Suprapubic skin (tissue), 4 donors: ENCODE data around the gene ASB8. TPM values are rescaled to one million over a fixed set of nuclear protein-coding genes. Genes with fewer than 3 reads are reported as not detected.

Experiments
- DNase-seq, 2 donors: peaks; one replicate each; pipeline ENCODE4 v3.0.0-alpha.2; 2019; ENCODE audit warnings: low spot score in 2 of 2
- H3K27ac ChIP-seq: fragments of 200-600 bp; sonication (generic); one replicate; pipeline ENCODE4 v1.5.1; 2019
- H3K27me3 ChIP-seq: fragments of 200-600 bp; sonication (generic); one replicate; pipeline ENCODE4 v1.5.1; 2019
- H3K36me3 ChIP-seq: fragments of 200-600 bp; sonication (generic); one replicate; pipeline ENCODE4 v1.5.1; 2019
- H3K4me1 ChIP-seq: fragments of 200-600 bp; sonication (generic); one replicate; pipeline ENCODE4 v1.5.1; 2019
- H3K4me3 ChIP-seq: fragments of 200-600 bp; sonication (generic); one replicate; pipeline ENCODE4 v1.5.1; 2019; ENCODE audit warnings: mild to moderate bottlenecking
- H3K9me3 ChIP-seq: fragments of 200-600 bp; sonication (generic); one replicate; pipeline ENCODE4 v1.5.1; 2019
- EP300 ChIP-seq: sonication (generic); formaldehyde crosslinking; IDR thresholded peaks from one replicate; pipeline ENCODE4 v1.6.1; 2017; ENCODE audit warnings: antibody characterized with exemption
- POLR2A ChIP-seq, 2 donors: fragments of 450-650 bp; IDR thresholded peaks; one replicate each; pipeline ENCODE4 v1.6.1; 2017; ENCODE audit warnings: antibody characterized with exemption in 2 of 2, mild to moderate bottlenecking in 2 of 2, moderate library complexity in 2 of 2
- POLR2AphosphoS5 ChIP-seq, 3 donors: sonication (generic); formaldehyde crosslinking; IDR thresholded peaks; one replicate each; pipeline ENCODE4 v1.6.1; 2017; ENCODE audit warnings: antibody characterized with exemption in 3 of 3
- WGBS: methylation state at CpG from one replicate; pipeline ENCODE4 v1.1.5; 2018; 5-methylcytosine and 5-hydroxymethylcytosine counted together
- total RNA-seq, 4 donors: library from RNA; depleted of rRNA; stranded (reverse); fragments of >200 nt; gene quantifications; one replicate each; pipeline ENCODE4 v1.1.0, GENCODE V29; 2016
- TF ChIP-seq, protein P1 (sequence below), 2 donors: fragments of 200-600 bp in 1 of 2; fragments of 450-650 bp in 1 of 2; sonication (generic) in 1 of 2; IDR thresholded peaks; one replicate each; pipeline ENCODE4 v1.5.1; 2016 to 2019; ENCODE audit warnings: antibody characterized with exemption in 2 of 2, mild to moderate bottlenecking in 1 of 2, moderate library complexity in 1 of 2

Gene ASB8, protein sequence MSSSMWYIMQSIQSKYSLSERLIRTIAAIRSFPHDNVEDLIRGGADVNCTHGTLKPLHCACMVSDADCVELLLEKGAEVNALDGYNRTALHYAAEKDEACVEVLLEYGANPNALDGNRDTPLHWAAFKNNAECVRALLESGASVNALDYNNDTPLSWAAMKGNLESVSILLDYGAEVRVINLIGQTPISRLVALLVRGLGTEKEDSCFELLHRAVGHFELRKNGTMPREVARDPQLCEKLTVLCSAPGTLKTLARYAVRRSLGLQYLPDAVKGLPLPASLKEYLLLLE
- total RNA-seq, result 10 to 100 TPM; 19.8 to 49.4 (median 23.6) TPM

DNA sequence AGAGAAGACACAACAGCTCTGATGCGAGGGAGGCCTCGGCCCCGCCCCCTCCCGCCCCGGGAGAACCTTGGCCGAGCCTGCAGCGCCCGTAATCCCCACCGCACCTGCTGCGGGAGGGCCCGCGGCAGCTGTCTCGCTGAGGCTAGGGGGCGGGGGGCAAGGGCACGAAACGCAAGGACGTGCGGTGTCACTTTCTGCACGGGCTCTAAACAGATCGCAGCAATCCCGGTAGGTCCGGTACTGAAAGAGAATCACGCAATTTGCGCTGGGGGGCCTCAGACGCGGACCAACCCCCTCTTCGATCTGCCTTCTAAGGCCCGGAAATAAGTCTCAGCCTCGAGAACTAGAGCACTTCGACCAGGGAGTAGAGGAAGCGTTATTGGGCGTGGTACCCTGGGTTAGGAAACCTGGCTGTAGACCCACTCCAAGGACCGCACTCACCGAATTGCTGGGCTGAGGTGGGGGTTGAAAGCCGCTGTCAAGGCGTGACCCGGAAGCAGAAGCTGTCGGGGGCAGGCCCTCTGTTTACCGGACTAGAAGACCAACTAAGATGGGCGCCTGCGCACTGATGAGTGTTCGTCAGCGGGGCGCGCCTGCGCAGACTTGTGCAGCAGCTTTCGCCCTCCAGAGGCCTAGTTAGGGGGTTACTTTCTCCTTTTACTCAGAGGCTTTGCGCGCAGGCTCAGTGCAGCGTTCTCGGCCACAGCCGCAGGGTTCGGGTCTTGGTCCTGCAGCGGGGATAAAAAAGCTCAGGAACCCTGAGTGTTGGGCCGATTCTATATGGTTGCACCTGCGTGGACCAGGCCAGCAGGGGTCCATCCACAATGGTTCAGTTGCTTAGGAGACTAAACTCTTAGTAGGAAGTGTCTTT is at the start of gene ASB8:
Gene ASB8 (minus strand): TSS at position 498 of the 871 bp plus-strand sequence. CDS start 4,019 bp downstream, outside the sequence.
- peak within 1 kb of the TSS; percentile 94 for H3K4me3 ChIP-seq
- TF ChIP-seq POLR2AphosphoS5 (IDR thresholded peaks at IDR 0.05), result no peak
- TF ChIP-seq EP300, result no peak
- TF ChIP-seq, protein P1, sequence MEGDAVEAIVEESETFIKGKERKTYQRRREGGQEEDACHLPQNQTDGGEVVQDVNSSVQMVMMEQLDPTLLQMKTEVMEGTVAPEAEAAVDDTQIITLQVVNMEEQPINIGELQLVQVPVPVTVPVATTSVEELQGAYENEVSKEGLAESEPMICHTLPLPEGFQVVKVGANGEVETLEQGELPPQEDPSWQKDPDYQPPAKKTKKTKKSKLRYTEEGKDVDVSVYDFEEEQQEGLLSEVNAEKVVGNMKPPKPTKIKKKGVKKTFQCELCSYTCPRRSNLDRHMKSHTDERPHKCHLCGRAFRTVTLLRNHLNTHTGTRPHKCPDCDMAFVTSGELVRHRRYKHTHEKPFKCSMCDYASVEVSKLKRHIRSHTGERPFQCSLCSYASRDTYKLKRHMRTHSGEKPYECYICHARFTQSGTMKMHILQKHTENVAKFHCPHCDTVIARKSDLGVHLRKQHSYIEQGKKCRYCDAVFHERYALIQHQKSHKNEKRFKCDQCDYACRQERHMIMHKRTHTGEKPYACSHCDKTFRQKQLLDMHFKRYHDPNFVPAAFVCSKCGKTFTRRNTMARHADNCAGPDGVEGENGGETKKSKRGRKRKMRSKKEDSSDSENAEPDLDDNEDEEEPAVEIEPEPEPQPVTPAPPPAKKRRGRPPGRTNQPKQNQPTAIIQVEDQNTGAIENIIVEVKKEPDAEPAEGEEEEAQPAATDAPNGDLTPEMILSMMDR (IDR thresholded peaks at IDR 0.05), result peak; percentile 18 to 59
- TF ChIP-seq POLR2A (IDR thresholded peaks at IDR 0.05), result peak in 1 of 2 donors; percentile 31
- 2% methylated on average over 19 of the region's 56 CpGs for WGBS
- H3K27ac ChIP-seq, result peak within 1 kb of the TSS; percentile 85
- H3K9me3 ChIP-seq, result no peaks in the 10 kb centered on the region
- H3K4me1 ChIP-seq, result peaks cover 14% of the 10 kb centered on the region
- H3K27me3 ChIP-seq, result no peaks in the 10 kb centered on the region
- peak; percentile 99 for DNase-seq
- peaks cover 22% of the 10 kb centered on the region for H3K36me3 ChIP-seq

DNA sequence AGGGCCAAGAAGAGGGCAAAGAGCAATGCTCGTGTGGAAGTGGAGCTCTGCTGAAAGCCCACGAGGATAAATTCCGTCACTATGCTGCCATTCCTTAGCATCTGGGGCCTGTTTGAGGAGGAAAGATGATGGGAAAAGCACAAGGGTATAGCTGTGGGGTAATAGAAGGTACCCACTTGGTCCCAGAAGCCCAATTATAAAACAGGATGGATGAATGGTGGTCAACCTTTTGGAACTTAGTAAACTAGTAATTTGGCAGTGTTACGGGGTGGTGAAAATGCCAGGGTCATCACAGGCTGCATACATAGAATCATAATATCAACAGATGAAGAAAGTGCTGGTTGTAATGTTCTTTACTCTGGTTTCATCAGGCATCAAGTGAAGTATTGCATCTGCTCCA is 45.9 kb upstream of the ASB8 start, which contains the start of gene OR10AD1:
Gene OR10AD1 (minus strand): TSS at position 101 of the 400 bp plus-strand sequence. CDS start 0 bp downstream, at position 101.
- DNase-seq, result no peak
- 89% methylated on average over 4 of the region's 4 CpGs for WGBS
- Histone ChIP-seq H3K27ac (no peak within 1 kb of the TSS), H3K4me3 (no peak within 1 kb of the TSS), H3K36me3 (no peaks in the 10 kb centered on the region), H3K9me3 (peaks cover 10% of the 10 kb centered on the region), H3K27me3 (no peaks in the 10 kb centered on the region), H3K4me1 (peaks cover 14% of the 10 kb centered on the region)
- TF ChIP-seq EP300 (no peak), POLR2AphosphoS5 (IDR thresholded peaks at IDR 0.05) (no peak), POLR2A (IDR thresholded peaks at IDR 0.05) (no peak)
- TF ChIP-seq, protein P1 (IDR thresholded peaks at IDR 0.05), result no peak

DNA sequence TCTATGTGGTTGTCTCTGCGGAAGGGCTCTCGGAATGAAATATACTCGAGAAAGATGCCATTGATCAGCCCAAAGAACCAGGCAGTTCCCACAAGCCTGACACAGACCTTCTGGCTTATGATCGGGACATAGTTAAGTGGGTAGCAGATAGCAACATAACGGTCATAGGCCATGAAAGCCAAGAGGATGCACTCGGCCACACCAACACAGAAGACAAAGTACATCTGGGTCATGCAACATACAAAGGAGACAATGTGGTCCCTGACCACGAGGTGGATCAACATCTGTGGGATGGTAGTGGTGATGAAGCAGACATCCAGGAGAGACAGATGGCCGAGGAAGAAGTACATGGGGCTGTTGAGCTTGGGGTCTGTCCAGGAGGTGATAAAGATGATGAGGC is 45.5 kb upstream of the ASB8 start:
- no peak for DNase-seq
- no peaks in the 10 kb centered on the region for H3K36me3 ChIP-seq
- no peaks in the 10 kb centered on the region for H3K27me3 ChIP-seq
- H3K27ac ChIP-seq, result no peak overlapping the region
- 90% methylated on average over 8 of the region's 8 CpGs for WGBS
- H3K9me3 ChIP-seq, result peaks cover 8% of the 10 kb centered on the region
- no peak for TF ChIP-seq POLR2AphosphoS5 (IDR thresholded peaks at IDR 0.05)
- TF ChIP-seq, protein P1 (IDR thresholded peaks at IDR 0.05), result no peak
- no peak for TF ChIP-seq POLR2A (IDR thresholded peaks at IDR 0.05)
- H3K4me1 ChIP-seq, result peaks cover 14% of the 10 kb centered on the region
- H3K4me3 ChIP-seq, result no peak overlapping the region

DNA sequence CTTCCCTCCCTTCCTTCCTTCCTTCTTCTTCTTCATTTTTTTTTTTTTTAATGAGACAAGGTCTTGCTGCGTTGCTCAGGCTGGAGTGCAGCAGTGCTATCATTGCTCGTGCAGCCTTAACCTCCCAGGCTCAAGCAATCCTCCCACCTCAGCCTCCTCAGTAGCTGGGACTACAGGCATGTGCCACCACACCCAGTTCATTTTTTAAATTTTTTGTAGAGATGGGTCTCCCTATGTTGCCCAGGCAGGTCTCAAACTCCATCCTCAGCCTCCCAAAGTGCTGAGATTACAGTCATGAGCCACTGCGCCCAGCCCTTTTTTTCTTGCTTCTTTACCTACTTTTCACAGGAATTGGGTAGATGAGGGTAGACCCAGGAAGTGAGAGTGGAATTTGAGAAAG is 44.2 kb upstream of the ASB8 start:
- H3K9me3 ChIP-seq, result peaks cover 5% of the 10 kb centered on the region
- H3K4me3 ChIP-seq, result no peak overlapping the region
- no peak for TF ChIP-seq POLR2A (IDR thresholded peaks at IDR 0.05)
- TF ChIP-seq, protein P1 (IDR thresholded peaks at IDR 0.05), result no peak
- TF ChIP-seq POLR2AphosphoS5 (IDR thresholded peaks at IDR 0.05), result no peak
- 96% methylated on average over 3 of the region's 3 CpGs for WGBS
- H3K4me1 ChIP-seq, result peaks cover 20% of the 10 kb centered on the region
- DNase-seq, result no peak
- no peaks in the 10 kb centered on the region for H3K36me3 ChIP-seq
- no peak overlapping the region for H3K27ac ChIP-seq
- no peaks in the 10 kb centered on the region for H3K27me3 ChIP-seq

DNA sequence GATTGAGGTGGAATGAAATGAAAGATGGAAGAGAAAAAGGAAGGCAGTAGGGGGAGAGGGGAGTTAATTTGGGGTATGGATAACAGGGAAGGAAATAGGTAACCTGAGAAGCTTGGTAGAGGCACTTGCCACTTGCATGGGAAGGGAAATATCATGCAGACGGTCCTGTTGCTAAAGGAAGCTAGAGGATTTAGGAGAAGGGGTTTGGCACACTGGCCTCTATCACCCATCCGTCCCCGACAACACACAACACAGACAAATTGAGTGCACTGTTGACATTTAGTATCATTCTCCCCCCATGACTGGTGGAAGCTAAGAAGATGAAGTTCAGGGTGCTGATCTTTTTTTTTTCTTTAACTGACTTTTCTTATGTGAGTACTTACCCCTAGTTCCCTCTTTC is 43.8 kb upstream of the ASB8 start:
- no peak overlapping the region for H3K27ac ChIP-seq
- H3K27me3 ChIP-seq, result no peaks in the 10 kb centered on the region
- 83% methylated on average over 3 of the region's 3 CpGs for WGBS
- no peak overlapping the region for H3K4me3 ChIP-seq
- H3K36me3 ChIP-seq, result no peaks in the 10 kb centered on the region
- TF ChIP-seq EP300, result no peak
- no peak for TF ChIP-seq POLR2A (IDR thresholded peaks at IDR 0.05)
- TF ChIP-seq, protein P1 (IDR thresholded peaks at IDR 0.05), result no peak
- no peak for TF ChIP-seq POLR2AphosphoS5 (IDR thresholded peaks at IDR 0.05)
- H3K9me3 ChIP-seq, result peaks cover under 1% of the 10 kb centered on the region
- no peak for DNase-seq
- peaks cover 20% of the 10 kb centered on the region for H3K4me1 ChIP-seq
